H1 (cell line): ENCODE data around the gene NRXN3.

Source experiments
- CTCF ChIP-seq, 3 experiments: IDR thresholded peaks; 1 replicate in 2 of 3; 2 replicates in 1 of 3; pipeline versions ENCODE4 v1.5.1 to v1.6.1; 2011; ENCODE audit warnings: low read length in 3 of 3, mild to moderate bottlenecking in 3 of 3, inconsistent platforms in 2 of 3, low read depth in 1 of 3, moderate library complexity in 1 of 3; ENCODE audit not compliant: insufficient read depth in 1 of 3; ENCODE audit errors: control extremely low read depth in 1 of 3
- EZH2 ChIP-seq: fragments of 200-600 bp; sonication (generic); IDR thresholded peaks from 2 replicates; pipeline ENCODE4 v1.7.1; 2012; ENCODE audit warnings: low read depth, mild to moderate bottlenecking, moderate library complexity, low read length, inconsistent platforms; ENCODE audit not compliant: severe bottlenecking
- POLR2A ChIP-seq, 2 experiments: IDR thresholded peaks; 1 replicate in 1 of 2; 2 replicates in 1 of 2; pipeline ENCODE4 v1.6.1; 2011; ENCODE audit warnings: low read depth in 2 of 2, low read length in 2 of 2, mild to moderate bottlenecking in 2 of 2; ENCODE audit errors: control extremely low read depth in 1 of 2
- SP1 ChIP-seq: IDR thresholded peaks from 2 replicates; pipeline ENCODE4 v1.6.1; 2011; ENCODE audit warnings: low read depth, low read length

DNA sequence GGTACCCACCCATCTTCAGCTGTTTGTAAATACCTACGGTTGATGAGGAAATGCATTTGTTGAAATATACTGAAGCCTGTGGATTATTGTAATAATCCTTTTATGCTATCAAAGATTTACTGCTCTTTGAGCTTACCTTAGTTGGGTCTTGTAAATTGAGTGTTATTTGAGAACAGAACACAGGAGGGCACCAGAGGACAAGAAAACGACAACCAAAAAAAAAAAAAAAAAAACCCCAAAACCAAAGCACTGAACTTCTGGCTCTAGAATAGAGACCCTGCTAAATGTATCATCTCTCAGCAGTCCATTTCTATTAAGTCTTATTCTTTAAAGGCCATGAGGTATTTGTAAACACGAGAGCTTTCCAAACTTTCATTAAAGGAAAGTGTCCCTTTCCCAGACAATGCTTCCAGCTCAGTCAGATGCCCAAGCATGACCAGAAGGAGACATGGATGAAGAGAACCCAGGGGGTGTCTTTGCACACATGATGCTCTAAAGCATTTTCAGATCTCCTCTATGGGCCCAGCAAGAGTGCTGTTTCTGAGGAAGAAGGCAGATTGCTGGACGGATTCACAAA lies 763.9 kb downstream of the NRXN3 start:
- TF ChIP-seq SP1 = no peak
- no peak for TF ChIP-seq EZH2
- TF ChIP-seq POLR2A (IDR thresholded peaks at IDR 0.05; ENCODE audit: control extremely low read depth in 1 of 2, low read depth in 2 of 2, low read length in 2 of 2) = no peak
- TF ChIP-seq CTCF (IDR thresholded peaks at IDR 0.05; ENCODE audit: control extremely low read depth in 1 of 3, insufficient read depth in 1 of 3, low read depth in 1 of 3, low read length in 3 of 3) = peak in 2 of 3 experiments; percentile 35 to 40; a peak in 2 of 4 replicates
